SK-N-SH (cell line): ENCODE measurements around the gene CDK10. TPM values are rescaled to one million over a fixed set of nuclear protein-coding genes. Genes with fewer than 3 reads are reported as not detected.

Experiments used
- CTCF ChIA-PET: fragments of 300-600, 350-600 bp; formaldehyde crosslinking; extraction: SDS; loops from one replicate; lab custom pipeline; 2021; lab: Yijun Ruan, JAX
- POLR2A ChIA-PET: fragments of 350-600 bp; sonication (Branson Sonifier 250); formaldehyde crosslinking; extraction: SDS; loops from one replicate; lab custom pipeline; 2020; ENCODE audit warnings: antibody characterized with exemption, inconsistent platforms; lab: Yijun Ruan, JAX
- DNase-seq: peaks from one replicate; pipeline ENCODE4 v3.0.0; 2012
- H2AFZ ChIP-seq: fragments of 200-600 bp; sonication (generic); 2 replicates; pipeline ENCODE4 v1.8.1; 2016; ENCODE audit warnings: antibody characterized with exemption, mild to moderate bottlenecking, low read depth
- H3F3A ChIP-seq: fragments of 200-600 bp; sonication (generic); replicated peaks from 2 replicates; pipeline ENCODE3; 2016; ENCODE audit warnings: antibody characterized with exemption, mild to moderate bottlenecking; ENCODE audit not compliant: insufficient read depth
- H3K27ac ChIP-seq, 2 experiments: fragments of 200-500 bp in 1 of 2; fragments of 200-600 bp in 1 of 2; sonication (Bioruptor generic) in 1 of 2; sonication (generic), shearing (Covaris generic) in 1 of 2; 2 replicates each; pipeline versions ENCODE4 v1.5.1 to v1.6.1; 2014 to 2016; ENCODE audit warnings: low read depth in 2 of 2, inconsistent platforms in 1 of 2, low read length in 1 of 2, mild to moderate bottlenecking in 1 of 2, mixed read lengths in 1 of 2
- H3K27me3 ChIP-seq: fragments of 200-600 bp; sonication (generic), shearing (Covaris generic); 2 replicates; pipeline ENCODE4 v1.6.1; 2016; ENCODE audit warnings: mixed run types; ENCODE audit not compliant: insufficient read depth
- H3K36me3 ChIP-seq, 2 experiments: fragments of 200-500 bp in 1 of 2; fragments of 200-600 bp in 1 of 2; sonication (Bioruptor generic) in 1 of 2; sonication (generic) in 1 of 2; replicated peaks in 1 of 2; 2 replicates each; pipeline versions ENCODE3 to v1.5.1; 2014 to 2016; ENCODE audit warnings: low read length in 1 of 2, mild to moderate bottlenecking in 1 of 2; ENCODE audit not compliant: insufficient read depth in 2 of 2, control insufficient read depth in 1 of 2
- H3K4me1 ChIP-seq, 2 experiments: fragments of 200-500 bp in 1 of 2; fragments of 200-600 bp in 1 of 2; sonication (Bioruptor generic) in 1 of 2; sonication (generic), shearing (Covaris generic) in 1 of 2; 2 replicates each; pipeline versions ENCODE4 v1.5.1 to v1.6.1; 2014 to 2016; ENCODE audit warnings: low read depth in 1 of 2, low read length in 1 of 2, mixed run types in 1 of 2; ENCODE audit not compliant: insufficient read depth in 2 of 2, control insufficient read depth in 1 of 2
- H3K4me2 ChIP-seq: fragments of 200-600 bp; sonication (generic), shearing (Covaris generic); 2 replicates; pipeline ENCODE4 v1.6.1; 2017; ENCODE audit warnings: mixed run types
- H3K4me3 ChIP-seq, 2 experiments: fragments of 200-500 bp in 1 of 2; fragments of 200-600 bp in 1 of 2; sonication (Bioruptor generic) in 1 of 2; sonication (generic), shearing (Covaris generic) in 1 of 2; 2 replicates each; pipeline versions ENCODE4 v1.5.1 to v1.8.1; 2014 to 2016; ENCODE audit warnings: low read depth in 2 of 2, inconsistent platforms in 1 of 2, low read length in 1 of 2, mild to moderate bottlenecking in 1 of 2, mixed read lengths in 1 of 2, moderate library complexity in 1 of 2
- H3K79me2 ChIP-seq: fragments of 200-600 bp; sonication (generic); 2 replicates; pipeline ENCODE4 v1.8.1; 2017; ENCODE audit warnings: mild to moderate bottlenecking; ENCODE audit not compliant: insufficient read depth
- H3K9ac ChIP-seq: fragments of 200-600 bp; sonication (generic); 2 replicates; pipeline ENCODE4 v1.6.1; 2017; ENCODE audit warnings: mixed run types
- H3K9me2 ChIP-seq: fragments of 200-600 bp; sonication (generic); 2 replicates; pipeline ENCODE4 v1.6.1; 2017; ENCODE audit warnings: mixed run types
- H3K9me3 ChIP-seq: fragments of 200-600 bp; sonication (generic); 2 replicates; pipeline ENCODE4 v1.6.1; 2017; ENCODE audit warnings: mixed run types, mild to moderate bottlenecking, moderate library complexity
- H4K20me1 ChIP-seq: fragments of 200-600 bp; sonication (generic); 2 replicates; pipeline ENCODE4 v1.6.1; 2017; ENCODE audit warnings: mild to moderate bottlenecking, mixed run types; ENCODE audit not compliant: insufficient read depth
- CHD2 ChIP-seq: fragments of 150-350 bp; IDR thresholded peaks from 2 replicates; pipeline ENCODE4 v1.6.1; 2018; ENCODE audit warnings: low read length; ENCODE audit not compliant: partially characterized antibody
- ELF1 ChIP-seq: IDR thresholded peaks from 2 replicates; pipeline ENCODE4 v1.4.0; 2012
- EZH2phosphoT487 ChIP-seq: fragments of 200-600 bp; sonication (generic); IDR thresholded peaks from 2 replicates; pipeline ENCODE4 v1.6.1; 2017; ENCODE audit warnings: low read depth, mixed run types, mild to moderate bottlenecking, antibody characterized with exemption, moderate library complexity, borderline replicate concordance
- FOSL2 ChIP-seq: IDR thresholded peaks from 2 replicates; pipeline ENCODE4 v1.4.0; 2012; ENCODE audit warnings: low read depth, mild to moderate bottlenecking, moderate library complexity, borderline replicate concordance
- FOXJ3 ChIP-seq: sonication (generic); formaldehyde crosslinking; IDR thresholded peaks from 2 replicates; pipeline ENCODE4 v1.5.1; 2020; ENCODE audit warnings: mild to moderate bottlenecking, missing genetic modification reagents
- FOXM1 ChIP-seq: IDR thresholded peaks from 2 replicates; pipeline ENCODE4 v1.4.0; 2012; ENCODE audit warnings: low read depth, mild to moderate bottlenecking
- IRF3 ChIP-seq: fragments of 150-350 bp; IDR thresholded peaks from 2 replicates; pipeline ENCODE4 v1.6.1; 2016; ENCODE audit warnings: mild to moderate bottlenecking, low read depth, low read length
- MXI1 ChIP-seq: IDR thresholded peaks from 2 replicates; pipeline ENCODE4 v1.6.1; 2012; ENCODE audit warnings: mild to moderate bottlenecking, low read depth, low read length, improper control_type of control experiment
- NFIC ChIP-seq: IDR thresholded peaks from 2 replicates; pipeline ENCODE4 v1.4.0; 2012; ENCODE audit warnings: borderline replicate concordance
- NRF1 ChIP-seq: IDR thresholded peaks from 2 replicates; pipeline ENCODE4 v1.6.1; 2012; ENCODE audit warnings: low read depth, mild to moderate bottlenecking, low read length
- POLR2AphosphoS5 ChIP-seq: IDR thresholded peaks from 2 replicates; pipeline ENCODE4 v1.6.1; 2012; ENCODE audit warnings: low read depth, low read length
- RCOR1 ChIP-seq: fragments of 150-350 bp; IDR thresholded peaks from 2 replicates; pipeline ENCODE4 v1.6.1; 2017; ENCODE audit warnings: antibody characterized with exemption, low read length
- RFX5 ChIP-seq: IDR thresholded peaks from 2 replicates; pipeline ENCODE4 v1.6.1; 2012; ENCODE audit warnings: mild to moderate bottlenecking, improper control_type of control experiment, low read length
- RXRA ChIP-seq: IDR thresholded peaks from 2 replicates; pipeline ENCODE4 v1.4.0; 2012; ENCODE audit warnings: low read depth, mild to moderate bottlenecking, borderline replicate concordance
- SMC3 ChIP-seq: IDR thresholded peaks from 2 replicates; pipeline ENCODE4 v1.6.1; 2012; ENCODE audit warnings: low read depth, low read length, improper control_type of control experiment
- TEAD4 ChIP-seq: IDR thresholded peaks from 2 replicates; pipeline ENCODE4 v1.4.0; 2012; ENCODE audit warnings: mild to moderate bottlenecking, borderline replicate concordance; ENCODE audit not compliant: insufficient read depth
- WGBS: methylation state at CpG from one replicate; pipeline ENCODE4 v1.1.6; 2017; ENCODE audit warnings: low lambda C conversion rate; 5-methylcytosine and 5-hydroxymethylcytosine counted together
- polyA plus RNA-seq, 3 experiments: library from polyadenylated mRNA; depleted of rRNA; stranded (reverse); fragments of >200 nt; gene quantifications; 2 replicates each; pipeline ENCODE4 v1.2.3, GENCODE V29; 2012
- TF ChIP-seq, protein P1 (sequence below): IDR thresholded peaks from 2 replicates; pipeline ENCODE4 v1.4.0; 2012; ENCODE audit warnings: low read depth
- TF ChIP-seq, protein P2 (sequence below): fragments of 150-350 bp; IDR thresholded peaks from 2 replicates; pipeline ENCODE4 v1.6.1; 2017; ENCODE audit warnings: antibody characterized with exemption, low read length, low read depth, borderline replicate concordance

CDK10 gene
- polyA plus RNA-seq, 1 of the 3 experiments (the other 2 are of a cell fraction), result 84.7 TPM

DNA sequence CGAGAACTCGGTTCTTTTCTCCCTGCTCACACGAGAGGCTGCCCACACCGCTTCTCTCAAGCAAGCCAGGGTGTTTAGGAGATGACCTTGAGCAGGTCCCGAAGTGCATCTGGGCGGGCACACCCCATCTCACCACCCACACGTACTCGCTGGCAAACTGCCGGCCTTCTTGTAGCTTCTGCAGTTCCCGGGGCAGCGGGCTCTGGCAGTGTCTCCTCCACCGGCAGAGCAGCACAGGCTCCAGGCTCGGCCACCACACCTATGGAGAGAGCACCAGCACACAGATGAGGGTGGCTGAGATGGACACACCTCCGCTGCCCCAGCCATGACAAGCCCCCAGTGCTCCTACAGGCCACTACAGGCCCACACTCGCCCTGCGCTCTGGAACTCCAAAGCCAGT lies 58.3 kb downstream of the CDK10 start:
- no peak for DNase-seq
- no peaks in the 10 kb centered on the region for H3K79me2 ChIP-seq
- peaks cover 9% of the 10 kb centered on the region for H3F3A ChIP-seq
- H2AFZ ChIP-seq, result no peak overlapping the region
- H3K9ac ChIP-seq, result no peak overlapping the region
- H3K9me3 ChIP-seq, result no peaks in the 10 kb centered on the region
- H3K4me1 ChIP-seq, result no peaks in the 10 kb centered on the region; a peak in 1 of 4 replicates
- no peaks in the 10 kb centered on the region for H3K9me2 ChIP-seq
- H4K20me1 ChIP-seq, result no peaks in the 10 kb centered on the region
- no peak overlapping the region for H3K27ac ChIP-seq
- ChIA-PET POLR2A (no interaction called here), CTCF (interaction anchor here (1.2 kb wide), 2 partner anchors 49 to 116 kb away, joined by 3 to 6 read pairs; no protein-coding TSS in a partner anchor)
- no peaks in the 10 kb centered on the region for H3K27me3 ChIP-seq
- no peak overlapping the region for H3K4me2 ChIP-seq
- no peak overlapping the region for H3K4me3 ChIP-seq
- 97% methylated on average over 14 of the region's 16 CpGs for WGBS
- TF ChIP-seq EZH2phosphoT487 (no peak), MXI1 (no peak), FOSL2 (no peak), NRF1 (no peak), NFIC (no peak), IRF3 (no peak), FOXM1 (no peak), CHD2 (no peak), SMC3 (no peak), POLR2AphosphoS5 (no peak), RFX5 (no peak), RXRA (no peak), RCOR1 (no peak), FOXJ3 (no peak), TEAD4 (no peak), ELF1 (no peak)
- TF ChIP-seq, protein P1, sequence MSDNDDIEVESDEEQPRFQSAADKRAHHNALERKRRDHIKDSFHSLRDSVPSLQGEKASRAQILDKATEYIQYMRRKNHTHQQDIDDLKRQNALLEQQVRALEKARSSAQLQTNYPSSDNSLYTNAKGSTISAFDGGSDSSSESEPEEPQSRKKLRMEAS, result no peak
- TF ChIP-seq, protein P2, sequence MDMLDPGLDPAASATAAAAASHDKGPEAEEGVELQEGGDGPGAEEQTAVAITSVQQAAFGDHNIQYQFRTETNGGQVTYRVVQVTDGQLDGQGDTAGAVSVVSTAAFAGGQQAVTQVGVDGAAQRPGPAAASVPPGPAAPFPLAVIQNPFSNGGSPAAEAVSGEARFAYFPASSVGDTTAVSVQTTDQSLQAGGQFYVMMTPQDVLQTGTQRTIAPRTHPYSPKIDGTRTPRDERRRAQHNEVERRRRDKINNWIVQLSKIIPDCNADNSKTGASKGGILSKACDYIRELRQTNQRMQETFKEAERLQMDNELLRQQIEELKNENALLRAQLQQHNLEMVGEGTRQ, result no peak
- peaks cover 5 to 25% of the 10 kb centered on the region in 2 experiments for H3K36me3 ChIP-seq

Other genes starting within 250 kb of the CDK10 start
- 31.1 and 50.2 TPM in 2 replicates for gene ANKRD11, start 196.1 kb upstream of the CDK10 start, polyA plus RNA-seq (2012; rRNA removed)
- gene SPG7, start 178.3 kb upstream of the CDK10 start, polyA plus RNA-seq (2012; rRNA removed), result 100 and 107 TPM in 2 replicates
- 3,540 and 4,635 TPM in 2 replicates for gene RPL13, start 126.0 kb upstream of the CDK10 start, polyA plus RNA-seq (2012; rRNA removed)
- 3.9 and 4.0 TPM in 2 replicates for gene CPNE7, start 110.9 kb upstream of the CDK10 start, polyA plus RNA-seq (2012; rRNA removed)
- gene DPEP1, start 73.0 kb upstream of the CDK10 start, polyA plus RNA-seq (2012; rRNA removed), result 0.05 TPM in 1 of 2 replicates, not detected in the other
- 138 and 143 TPM in 2 replicates for gene CHMP1A, start 29.0 kb upstream of the CDK10 start, polyA plus RNA-seq (2012; rRNA removed)
- gene SPATA33, start 28.9 kb upstream of the CDK10 start, polyA plus RNA-seq (2012; rRNA removed), result 7.2 and 8.5 TPM in 2 replicates
- gene SPATA2L, start 15.0 kb downstream of the CDK10 start, polyA plus RNA-seq (2012; rRNA removed), result 7.8 and 8.6 TPM in 2 replicates
- gene VPS9D1, start 34.2 kb downstream of the CDK10 start, polyA plus RNA-seq (2012; rRNA removed), result 9.2 and 10.1 TPM in 2 replicates
- 24.9 and 27.0 TPM in 2 replicates for gene ZNF276, start 34.8 kb downstream of the CDK10 start, polyA plus RNA-seq (2012; rRNA removed)
- gene FANCA, start 130.0 kb downstream of the CDK10 start, polyA plus RNA-seq (2012; rRNA removed), result 21.5 and 23.9 TPM in 2 replicates
- 15.3 and 16.2 TPM in 2 replicates for gene SPIRE2, start 141.8 kb downstream of the CDK10 start, polyA plus RNA-seq (2012; rRNA removed)
- gene TCF25, start 186.9 kb downstream of the CDK10 start, polyA plus RNA-seq (2012; rRNA removed), result 162 and 208 TPM in 2 replicates
- 11.1 and 12.7 TPM in 2 replicates for gene MC1R, start 232.2 kb downstream of the CDK10 start, polyA plus RNA-seq (2012; rRNA removed)
- gene TUBB3, start 236.7 kb downstream of the CDK10 start, polyA plus RNA-seq (2012; rRNA removed), result 375 and 428 TPM in 2 replicates